ENCODE results near the gene ANKS1B.

DNA sequence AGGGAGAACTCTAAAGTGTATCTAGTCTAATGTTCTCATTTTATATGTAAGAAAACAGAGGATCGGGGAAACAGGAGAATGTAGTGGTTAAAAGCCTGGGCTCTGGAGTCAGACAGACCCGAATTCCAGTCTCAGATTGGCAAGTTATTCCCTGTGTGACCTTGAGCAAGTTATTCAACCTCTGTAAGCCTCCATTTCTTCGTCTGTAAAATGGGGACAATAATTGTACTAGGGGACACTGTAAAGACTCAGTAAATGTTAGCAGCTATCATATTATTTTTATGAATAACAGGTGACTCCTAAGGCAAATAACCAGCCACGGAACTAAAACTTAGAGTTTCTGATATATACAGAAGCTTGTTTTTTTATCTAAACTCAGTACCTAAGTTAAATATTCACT is 1187.5 kb downstream of the ANKS1B start:
- TF ChIP-seq, protein P1, sequence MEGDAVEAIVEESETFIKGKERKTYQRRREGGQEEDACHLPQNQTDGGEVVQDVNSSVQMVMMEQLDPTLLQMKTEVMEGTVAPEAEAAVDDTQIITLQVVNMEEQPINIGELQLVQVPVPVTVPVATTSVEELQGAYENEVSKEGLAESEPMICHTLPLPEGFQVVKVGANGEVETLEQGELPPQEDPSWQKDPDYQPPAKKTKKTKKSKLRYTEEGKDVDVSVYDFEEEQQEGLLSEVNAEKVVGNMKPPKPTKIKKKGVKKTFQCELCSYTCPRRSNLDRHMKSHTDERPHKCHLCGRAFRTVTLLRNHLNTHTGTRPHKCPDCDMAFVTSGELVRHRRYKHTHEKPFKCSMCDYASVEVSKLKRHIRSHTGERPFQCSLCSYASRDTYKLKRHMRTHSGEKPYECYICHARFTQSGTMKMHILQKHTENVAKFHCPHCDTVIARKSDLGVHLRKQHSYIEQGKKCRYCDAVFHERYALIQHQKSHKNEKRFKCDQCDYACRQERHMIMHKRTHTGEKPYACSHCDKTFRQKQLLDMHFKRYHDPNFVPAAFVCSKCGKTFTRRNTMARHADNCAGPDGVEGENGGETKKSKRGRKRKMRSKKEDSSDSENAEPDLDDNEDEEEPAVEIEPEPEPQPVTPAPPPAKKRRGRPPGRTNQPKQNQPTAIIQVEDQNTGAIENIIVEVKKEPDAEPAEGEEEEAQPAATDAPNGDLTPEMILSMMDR (IDR thresholded peaks at IDR 0.05), result no peak
- TF ChIP-seq POLR2AphosphoS5 (IDR thresholded peaks at IDR 0.05; ENCODE audit: low read depth, low read length), result no peak
